Endodermal cell (in vitro differentiated cells): ENCODE results near the gene C6orf58. TPM values are rescaled to one million over a fixed set of nuclear protein-coding genes. Genes with fewer than 3 reads are reported as not detected.

Experiments
- DNase-seq: peaks from one replicate; pipeline ENCODE4 v3.0.0-alpha.2; 2017
- H3K27ac ChIP-seq: 2 replicates; pipeline ENCODE4 v1.5.1; 2013; ENCODE audit warnings: mild to moderate bottlenecking, low read depth, low read length, moderate library complexity
- H3K27me3 ChIP-seq: 2 replicates; pipeline ENCODE4 v1.6.1; 2013; ENCODE audit warnings: mild to moderate bottlenecking, low read length, moderate library complexity; ENCODE audit not compliant: insufficient read depth, control insufficient read depth, poor library complexity, severe bottlenecking
- H3K36me3 ChIP-seq: 2 replicates; pipeline ENCODE4 v1.7.0; 2013; ENCODE audit warnings: mild to moderate bottlenecking, low read length, moderate library complexity; ENCODE audit not compliant: control insufficient read depth, insufficient read depth
- H3K4me1 ChIP-seq: one replicate; pipeline ENCODE4 v1.7.0; 2013; ENCODE audit warnings: low read length; ENCODE audit not compliant: control insufficient read depth, insufficient read depth
- H3K4me3 ChIP-seq: 2 replicates; pipeline ENCODE4 v1.5.1; 2013; ENCODE audit warnings: mild to moderate bottlenecking, low read length, moderate library complexity
- H3K9ac ChIP-seq: 2 replicates; pipeline ENCODE4 v1.6.1; 2013; ENCODE audit warnings: mild to moderate bottlenecking, low read length, moderate library complexity; ENCODE audit not compliant: poor library complexity, severe bottlenecking; ENCODE audit errors: extremely low read depth
- H3K9me3 ChIP-seq: 2 replicates; pipeline ENCODE4 v1.6.1; 2013; ENCODE audit warnings: mild to moderate bottlenecking, low read length, moderate library complexity; ENCODE audit not compliant: control insufficient read depth
- H3K27ac Mint-ChIP-seq: 2 replicates; pipeline ENCODE4 v1.8.0; 2020; ENCODE audit warnings: mixed read lengths
- H3K27me3 Mint-ChIP-seq: 2 replicates; pipeline ENCODE4 v1.8.0; 2021; ENCODE audit warnings: mild to moderate bottlenecking, mixed read lengths; ENCODE audit not compliant: insufficient read depth
- H3K36me3 Mint-ChIP-seq: 2 replicates; pipeline ENCODE4 v1.8.0; 2020; ENCODE audit warnings: low read depth, mixed read lengths
- H3K4me1 Mint-ChIP-seq: 2 replicates; pipeline ENCODE4 v1.8.0; 2020; ENCODE audit warnings: mixed read lengths
- H3K4me3 Mint-ChIP-seq: 2 replicates; pipeline ENCODE4 v1.8.0; 2020; ENCODE audit warnings: mild to moderate bottlenecking, moderate library complexity, mixed read lengths
- H3K9me3 Mint-ChIP-seq: 2 replicates; pipeline ENCODE4 v1.8.0; 2020; ENCODE audit warnings: mild to moderate bottlenecking, mixed read lengths
- WGBS, 2 experiments: methylation state at CpG; one replicate each; pipeline versions ENCODE4 v1.1.5 to v1.1.7; 2013; ENCODE audit warnings: missing lambda C conversion rate in 2 of 2, mixed read lengths in 1 of 2; ENCODE audit not compliant: insufficient coverage in 1 of 2, insufficient read length in 1 of 2; 5-methylcytosine and 5-hydroxymethylcytosine counted together
- total RNA-seq, 2 donors: library from RNA; stranded (reverse); fragmentation: NEBNext Ultra II Directional in 1 of 2; extraction: Animal tissue kit (Norgen Biotek cat#: 25700) in 1 of 2; gene quantifications; 2 replicates in 1 of 2; 3 replicates in 1 of 2; pipeline ENCODE4 v1.2.1, GENCODE V29; 2021
- TF ChIP-seq, protein P1 (sequence below): fragments of 200-600 bp; sonication (generic); conservative IDR thresholded peaks from 2 replicates; pipeline ENCODE4 v1.5.0; 2021; ENCODE audit warnings: antibody characterized with exemption, mild to moderate bottlenecking

C6orf58 gene
- total RNA-seq, 2 donors from 2014 or later: not detected

DNA sequence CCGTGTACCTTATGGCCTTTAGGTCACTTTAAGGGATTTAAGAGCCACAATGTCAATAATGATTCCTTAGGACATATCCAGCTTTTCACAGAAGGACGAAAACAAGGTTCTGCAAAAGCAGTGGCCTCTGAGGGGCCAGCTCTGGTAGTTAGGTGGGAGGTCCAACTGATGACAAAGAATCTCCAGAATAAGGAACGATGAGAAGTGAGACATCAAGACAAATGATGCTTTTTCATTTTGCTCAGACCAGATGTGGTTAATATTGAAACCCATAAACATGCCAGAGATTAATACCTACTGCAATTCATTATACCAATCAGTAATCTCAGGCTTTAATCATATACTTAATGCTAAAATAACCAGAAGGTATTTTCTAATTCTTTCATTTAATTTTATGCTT lies 1.9 kb downstream of the C6orf58 start:
- Histone ChIP-seq H3K9me3 (no peaks in the 10 kb centered on the region), H3K27ac (no peak overlapping the region), H3K9ac (no peak overlapping the region), H3K36me3 (no peaks in the 10 kb centered on the region), H3K4me3 (no peak overlapping the region), H3K4me1 (no peaks in the 10 kb centered on the region), H3K27me3 (no peaks in the 10 kb centered on the region)
- H3K4me3 Mint-ChIP-seq: no peak overlapping the region
- DNase-seq: no peak
- H3K9me3 Mint-ChIP-seq: no peaks in the 10 kb centered on the region
- H3K27ac Mint-ChIP-seq: no peak overlapping the region
- no peaks in the 10 kb centered on the region for H3K4me1 Mint-ChIP-seq
- no peaks in the 10 kb centered on the region for H3K36me3 Mint-ChIP-seq
- H3K27me3 Mint-ChIP-seq: no peaks in the 10 kb centered on the region
- TF ChIP-seq, protein P1, sequence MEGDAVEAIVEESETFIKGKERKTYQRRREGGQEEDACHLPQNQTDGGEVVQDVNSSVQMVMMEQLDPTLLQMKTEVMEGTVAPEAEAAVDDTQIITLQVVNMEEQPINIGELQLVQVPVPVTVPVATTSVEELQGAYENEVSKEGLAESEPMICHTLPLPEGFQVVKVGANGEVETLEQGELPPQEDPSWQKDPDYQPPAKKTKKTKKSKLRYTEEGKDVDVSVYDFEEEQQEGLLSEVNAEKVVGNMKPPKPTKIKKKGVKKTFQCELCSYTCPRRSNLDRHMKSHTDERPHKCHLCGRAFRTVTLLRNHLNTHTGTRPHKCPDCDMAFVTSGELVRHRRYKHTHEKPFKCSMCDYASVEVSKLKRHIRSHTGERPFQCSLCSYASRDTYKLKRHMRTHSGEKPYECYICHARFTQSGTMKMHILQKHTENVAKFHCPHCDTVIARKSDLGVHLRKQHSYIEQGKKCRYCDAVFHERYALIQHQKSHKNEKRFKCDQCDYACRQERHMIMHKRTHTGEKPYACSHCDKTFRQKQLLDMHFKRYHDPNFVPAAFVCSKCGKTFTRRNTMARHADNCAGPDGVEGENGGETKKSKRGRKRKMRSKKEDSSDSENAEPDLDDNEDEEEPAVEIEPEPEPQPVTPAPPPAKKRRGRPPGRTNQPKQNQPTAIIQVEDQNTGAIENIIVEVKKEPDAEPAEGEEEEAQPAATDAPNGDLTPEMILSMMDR: no peak
- 83 to 100% methylated on average over 2 to 3 of the region's 3 CpGs for WGBS, 2 experiments

DNA sequence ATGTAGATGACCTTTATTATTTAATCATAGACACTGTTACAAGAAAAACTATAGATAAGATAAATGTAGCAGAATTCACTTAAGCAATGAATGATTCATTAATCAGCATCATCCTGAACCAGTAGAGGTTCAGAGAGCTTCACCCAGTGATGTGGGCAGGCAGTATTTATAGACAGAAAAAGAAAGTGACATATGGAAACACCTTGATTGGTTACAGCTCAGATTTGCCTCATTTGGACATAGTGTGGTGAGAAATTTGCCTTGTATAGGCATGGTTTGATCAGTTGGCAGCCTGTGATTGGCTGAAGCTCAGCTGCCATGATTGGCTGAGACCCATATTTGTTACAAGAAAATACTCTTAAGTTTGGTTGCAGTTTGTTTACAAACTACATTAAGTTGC lies 4.6 kb downstream of the C6orf58 start:
- Histone ChIP-seq H3K9me3 (no peaks in the 10 kb centered on the region), H3K27me3 (no peaks in the 10 kb centered on the region), H3K36me3 (no peaks in the 10 kb centered on the region), H3K27ac (no peak overlapping the region), H3K4me3 (no peak overlapping the region), H3K4me1 (no peaks in the 10 kb centered on the region), H3K9ac (no peak overlapping the region)
- TF ChIP-seq, protein P1: no peak
- no peak for DNase-seq
- no peak overlapping the region for H3K27ac Mint-ChIP-seq
- H3K4me1 Mint-ChIP-seq: no peaks in the 10 kb centered on the region
- no peaks in the 10 kb centered on the region for H3K36me3 Mint-ChIP-seq
- H3K9me3 Mint-ChIP-seq: no peaks in the 10 kb centered on the region
- H3K4me3 Mint-ChIP-seq: no peak overlapping the region
- no peaks in the 10 kb centered on the region for H3K27me3 Mint-ChIP-seq

DNA sequence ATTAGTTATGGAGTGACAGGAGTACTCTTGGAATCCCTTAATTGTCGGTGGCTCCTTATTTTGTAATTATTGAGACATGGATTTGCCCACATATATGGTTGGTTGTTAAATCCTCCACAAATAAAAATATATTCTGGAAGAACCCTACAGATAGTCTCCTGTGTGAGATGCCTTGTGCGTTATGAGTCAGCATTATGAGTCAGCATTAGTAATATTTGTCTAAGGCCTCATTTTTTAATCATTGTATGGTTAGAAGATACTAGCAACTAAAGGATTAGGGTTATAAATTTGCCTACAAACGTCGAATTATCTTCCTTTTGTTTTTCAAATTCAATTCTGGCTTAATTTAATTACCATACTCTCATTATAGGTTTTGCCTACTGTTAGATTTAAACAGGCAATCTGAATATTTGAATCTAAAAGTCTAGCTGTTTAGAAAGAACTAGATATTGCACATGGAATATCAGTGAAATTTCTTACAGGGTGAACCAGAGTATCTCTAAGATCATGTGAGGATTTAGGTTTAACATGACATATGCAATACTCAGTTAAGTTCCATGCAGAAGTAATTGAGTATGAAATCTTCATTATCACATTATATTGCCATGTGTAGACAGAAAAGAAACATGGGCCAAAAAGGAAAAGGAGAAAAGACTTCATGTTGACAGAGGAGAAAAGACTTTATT lies 5.9 kb downstream of the C6orf58 start:
- H3K36me3 ChIP-seq: no peaks in the 10 kb centered on the region
- no peak overlapping the region for H3K27ac ChIP-seq
- H3K9me3 ChIP-seq: no peaks in the 10 kb centered on the region
- H3K27ac Mint-ChIP-seq: no peak overlapping the region
- no peaks in the 10 kb centered on the region for H3K36me3 Mint-ChIP-seq
- no peaks in the 10 kb centered on the region for H3K27me3 Mint-ChIP-seq
- no peak overlapping the region for H3K9ac ChIP-seq
- H3K9me3 Mint-ChIP-seq: no peaks in the 10 kb centered on the region
- TF ChIP-seq, protein P1: no peak
- no peaks in the 10 kb centered on the region for H3K4me1 ChIP-seq
- no peaks in the 10 kb centered on the region for H3K27me3 ChIP-seq
- 95% methylated on average over 4 of the region's 4 CpGs; no CpG with 5 or more reads in 1 of the 2 experiments for WGBS, 2 experiments
- no peak overlapping the region for H3K4me3 Mint-ChIP-seq
- H3K4me1 Mint-ChIP-seq: no peaks in the 10 kb centered on the region
- no peak overlapping the region for H3K4me3 ChIP-seq
- DNase-seq: no peak
